K562 (cell line): ENCODE data around the gene MKNK2. TPM values are rescaled to one million over a fixed set of nuclear protein-coding genes. Genes with fewer than 3 reads are reported as not detected.

ENCODE experiments used
- ARID2 ChIP-seq: fragments of 450-650 bp; IDR thresholded peaks from 2 replicates; pipeline ENCODE4 v1.6.1; 2017; ENCODE audit warnings: antibody characterized with exemption, mild to moderate bottlenecking
- CBFA2T3 ChIP-seq: fragments of 450-650 bp; IDR thresholded peaks from 2 replicates; pipeline ENCODE4 v1.6.1; 2017
- FOXA1 ChIP-seq: fragments of 450-650 bp; IDR thresholded peaks from 2 replicates; pipeline ENCODE4 v1.6.1; 2016; ENCODE audit warnings: mild to moderate bottlenecking, borderline replicate concordance
- FUS ChIP-seq: fragments of 200-400 bp; formaldehyde crosslinking; optimal IDR thresholded peaks from 2 replicates; pipeline ENCODE3; 2017; ENCODE audit warnings: low read depth, low read length
- KLF10 ChIP-seq: fragments of 250-450 bp; sonication (Bioruptor Pico); IDR thresholded peaks from 2 replicates; pipeline ENCODE4 v1.6.1; 2021; ENCODE audit warnings: matching md5 sums
- MED1 ChIP-seq: sonication (generic); formaldehyde crosslinking; IDR thresholded peaks from 2 replicates; pipeline ENCODE4 v1.8.1; 2023; ENCODE audit warnings: missing genetic modification reagents, borderline replicate concordance
- NCOA1 ChIP-seq: fragments of 450-650 bp; IDR thresholded peaks from 2 replicates; pipeline ENCODE4 v1.6.1; 2016; ENCODE audit warnings: low read depth
- NEUROD1 ChIP-seq: fragments of 150-350 bp; IDR thresholded peaks from 2 replicates; pipeline ENCODE4 v1.6.1; 2014; ENCODE audit warnings: borderline replicate concordance, low read length, low read depth; ENCODE audit not compliant: partially characterized antibody
- POLR2AphosphoS5 ChIP-seq: IDR thresholded peaks from 2 replicates; pipeline ENCODE4 v1.6.1; 2011; ENCODE audit warnings: mild to moderate bottlenecking, low read depth, low read length, moderate library complexity; ENCODE audit not compliant: control insufficient read depth, insufficient read depth
- POLR2B ChIP-seq: fragments of 450-650 bp; IDR thresholded peaks from 2 replicates; pipeline ENCODE4 v1.6.1; 2018; ENCODE audit warnings: low read depth; ENCODE audit not compliant: partially characterized antibody
- POLR3A ChIP-seq: IDR thresholded peaks from 2 replicates; pipeline ENCODE4 v1.6.1; 2011; ENCODE audit warnings: borderline replicate concordance, mild to moderate bottlenecking, moderate library complexity; ENCODE audit not compliant: insufficient read length, insufficient read depth; ENCODE audit errors: extremely low read depth
- RB1 ChIP-seq: fragments of 450-650 bp; IDR thresholded peaks from 2 replicates; pipeline ENCODE4 v1.6.1; 2017; ENCODE audit warnings: low read depth, mild to moderate bottlenecking
- RBM39 ChIP-seq: fragments of 200-400 bp; formaldehyde crosslinking; optimal IDR thresholded peaks from 2 replicates; pipeline ENCODE3; 2018; ENCODE audit warnings: low read depth, low read length
- SRSF1 ChIP-seq: fragments of 200-400 bp; formaldehyde crosslinking; IDR thresholded peaks from 2 replicates; pipeline ENCODE4 v1.6.1; 2017; ENCODE audit warnings: mild to moderate bottlenecking, low read depth, low read length, moderate library complexity
- TAF1 ChIP-seq: IDR thresholded peaks from 2 replicates; pipeline ENCODE4 v1.6.1; 2011; ENCODE audit warnings: mild to moderate bottlenecking, low read length, moderate library complexity; ENCODE audit not compliant: insufficient read depth, control insufficient read depth, severe bottlenecking; ENCODE audit errors: extremely low read depth
- TRIM24 ChIP-seq, 2 experiments: fragments of 450-650 bp; IDR thresholded peaks; 2 replicates each; pipeline ENCODE4 v1.6.1; 2016
- ZNF197 ChIP-seq: fragments of 200-800 bp; sonication (Bioruptor generic); IDR thresholded peaks from 2 replicates; pipeline ENCODE4 v1.6.1; 2016; ENCODE audit warnings: low read depth, missing genetic modification characterization, missing compliant biosample characterization
- polyA plus RNA-seq, 8 experiments: library from polyadenylated mRNA; depleted of rRNA in 4 of 8; stranded (reverse) in 5 of 8; unstranded in 3 of 8; fragments of >200 nt; fragmentation: Nextera tagmentation in 2 of 8; fragmentation: Illumina TruSeq in 1 of 8; extraction: Ambion mirVana in 2 of 8; extraction: Trizol in 1 of 8; gene quantifications; 2 replicates each; pipeline versions ENCODE4 v1.2.1 to v1.2.3, GENCODE V29; 2011 to 2014; ENCODE audit warnings: inconsistent platforms in 1 of 8, missing spikeins in 1 of 8
- total RNA-seq, 7 experiments: library from RNA; depleted of rRNA in 6 of 7; stranded (reverse); fragments of >200 nt in 6 of 7; fragmentation: Illumina TruSeq in 2 of 7; extraction: Trizol in 2 of 7; gene quantifications; 2 replicates each; pipeline versions ENCODE4 v1.2.1 to v1.2.3, GENCODE V29; 2011 to 2021; ENCODE audit warnings: low replicate concordance in 1 of 7
- TF ChIP-seq, protein P1 (sequence below), 2 experiments: fragments of 450-650 bp in 1 of 2; sonication (generic) in 1 of 2; formaldehyde crosslinking in 1 of 2; IDR thresholded peaks in 1 of 2; conservative IDR thresholded peaks in 1 of 2; 2 replicates each; pipeline versions ENCODE4 v1.6.1 to v1.8.1; 2016 to 2023; ENCODE audit warnings: mild to moderate bottlenecking in 2 of 2, moderate library complexity in 2 of 2, inconsistent platforms in 1 of 2, missing genetic modification reagents in 1 of 2
- TF ChIP-seq, protein P2 (sequence below): fragments of 200-800 bp; sonication (Bioruptor generic); IDR thresholded peaks from 2 replicates; pipeline ENCODE4 v1.6.1; 2017; ENCODE audit warnings: missing genetic modification characterization, missing compliant biosample characterization
- TF ChIP-seq, protein P3 (sequence below): sonication (generic); formaldehyde crosslinking; IDR thresholded peaks from 2 replicates; pipeline ENCODE4 v1.9.0; 2022; ENCODE audit warnings: mild to moderate bottlenecking, missing genetic modification reagents
- TF ChIP-seq, protein P4 (sequence below), 2 experiments: fragments of 150-350 bp in 1 of 2; IDR thresholded peaks; 2 replicates each; pipeline ENCODE4 v1.6.1; 2012 to 2016; ENCODE audit warnings: low read depth in 2 of 2, low read length in 2 of 2, mild to moderate bottlenecking in 1 of 2, moderate library complexity in 1 of 2

MKNK2 gene
- total and polyA plus RNA-seq, 9 of the 15 experiments (the other 6 are each of a cell fraction or from before 2014, with no cell fraction given), result 5.1 to 191 (median 51.9) TPM

DNA sequence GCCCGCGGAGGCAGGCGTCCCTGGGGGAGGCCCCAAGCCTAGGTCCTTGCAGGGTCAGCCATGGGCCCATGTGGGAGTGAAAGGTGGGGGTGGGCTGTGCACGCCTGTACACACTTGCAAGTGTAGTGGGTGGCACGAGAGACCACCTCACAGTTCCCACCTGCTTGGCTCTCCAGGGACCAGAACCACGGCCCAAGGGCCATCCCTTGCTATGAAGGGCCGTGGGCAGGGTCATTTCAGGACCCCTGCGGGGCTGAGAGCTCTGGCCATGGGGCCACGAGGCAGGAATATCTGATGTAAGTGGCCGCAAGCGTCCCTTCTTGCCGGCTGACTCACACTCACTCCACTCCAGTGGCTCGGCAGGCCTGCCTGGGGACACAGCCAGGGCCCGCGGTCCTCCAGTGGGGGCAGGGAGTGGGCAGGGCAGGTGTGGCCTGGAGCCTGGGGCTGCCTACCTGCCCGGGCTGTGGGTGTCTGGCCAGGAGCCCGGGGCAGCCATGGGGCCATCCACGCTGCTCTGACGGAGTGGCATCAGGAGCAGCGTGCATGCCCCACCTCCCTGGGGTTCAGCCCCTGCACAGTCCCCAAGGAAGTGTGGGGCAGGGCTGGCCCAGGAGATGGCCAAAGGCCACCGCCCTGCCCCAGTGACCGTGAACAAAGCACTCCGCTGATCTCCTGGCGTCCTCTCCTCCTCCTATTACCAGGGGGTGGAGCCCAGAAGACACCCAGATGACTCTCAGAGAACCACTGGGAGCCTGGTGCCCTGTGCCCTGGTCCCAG, 8.6 kb upstream of the MKNK2 start (continued):
- TF ChIP-seq, protein P1, sequence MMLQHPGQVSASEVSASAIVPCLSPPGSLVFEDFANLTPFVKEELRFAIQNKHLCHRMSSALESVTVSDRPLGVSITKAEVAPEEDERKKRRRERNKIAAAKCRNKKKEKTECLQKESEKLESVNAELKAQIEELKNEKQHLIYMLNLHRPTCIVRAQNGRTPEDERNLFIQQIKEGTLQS (IDR thresholded peaks at IDR 0.05), result peak; percentile 98
- TF ChIP-seq, protein P1 (CRISPR knock-in tag; conservative IDR thresholded peaks at IDR 0.05), result peak; percentile 55
- TF ChIP-seq, protein P2, sequence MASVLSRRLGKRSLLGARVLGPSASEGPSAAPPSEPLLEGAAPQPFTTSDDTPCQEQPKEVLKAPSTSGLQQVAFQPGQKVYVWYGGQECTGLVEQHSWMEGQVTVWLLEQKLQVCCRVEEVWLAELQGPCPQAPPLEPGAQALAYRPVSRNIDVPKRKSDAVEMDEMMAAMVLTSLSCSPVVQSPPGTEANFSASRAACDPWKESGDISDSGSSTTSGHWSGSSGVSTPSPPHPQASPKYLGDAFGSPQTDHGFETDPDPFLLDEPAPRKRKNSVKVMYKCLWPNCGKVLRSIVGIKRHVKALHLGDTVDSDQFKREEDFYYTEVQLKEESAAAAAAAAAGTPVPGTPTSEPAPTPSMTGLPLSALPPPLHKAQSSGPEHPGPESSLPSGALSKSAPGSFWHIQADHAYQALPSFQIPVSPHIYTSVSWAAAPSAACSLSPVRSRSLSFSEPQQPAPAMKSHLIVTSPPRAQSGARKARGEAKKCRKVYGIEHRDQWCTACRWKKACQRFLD, result peak; percentile 97; the same call in 1 of the 2 replicates
- TF ChIP-seq ARID2, result no peak
- TF ChIP-seq KLF10 (CRISPR knock-in tag), result no peak
- TF ChIP-seq MED1 (CRISPR knock-in tag), result peak; percentile 96
- peak; percentile 91 for TF ChIP-seq NEUROD1
- TF ChIP-seq RBM39, result no peak
- TF ChIP-seq POLR3A, result no peak
- TF ChIP-seq, protein P3, sequence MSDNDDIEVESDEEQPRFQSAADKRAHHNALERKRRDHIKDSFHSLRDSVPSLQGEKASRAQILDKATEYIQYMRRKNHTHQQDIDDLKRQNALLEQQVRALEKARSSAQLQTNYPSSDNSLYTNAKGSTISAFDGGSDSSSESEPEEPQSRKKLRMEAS (CRISPR knock-in tag), result peak; percentile 95
- TF ChIP-seq FOXA1, result no peak
- TF ChIP-seq CBFA2T3, result 0 out of 2 replicates have a peak, but pooled peaks have one; percentile 30
- peak; percentile 78 for TF ChIP-seq NCOA1
- peak; percentile 80 to 81; a peak in 2 of 4 replicates for TF ChIP-seq TRIM24 (IDR thresholded peaks at IDR 0.05)
- TF ChIP-seq POLR2AphosphoS5, result peak; percentile 50
- TF ChIP-seq ZNF197 (CRISPR knock-in tag), result peak; percentile 94; the same call in 1 of the 2 replicates
- TF ChIP-seq POLR2B, result peak; percentile 74
- no peak for TF ChIP-seq SRSF1
- TF ChIP-seq, protein P4, sequence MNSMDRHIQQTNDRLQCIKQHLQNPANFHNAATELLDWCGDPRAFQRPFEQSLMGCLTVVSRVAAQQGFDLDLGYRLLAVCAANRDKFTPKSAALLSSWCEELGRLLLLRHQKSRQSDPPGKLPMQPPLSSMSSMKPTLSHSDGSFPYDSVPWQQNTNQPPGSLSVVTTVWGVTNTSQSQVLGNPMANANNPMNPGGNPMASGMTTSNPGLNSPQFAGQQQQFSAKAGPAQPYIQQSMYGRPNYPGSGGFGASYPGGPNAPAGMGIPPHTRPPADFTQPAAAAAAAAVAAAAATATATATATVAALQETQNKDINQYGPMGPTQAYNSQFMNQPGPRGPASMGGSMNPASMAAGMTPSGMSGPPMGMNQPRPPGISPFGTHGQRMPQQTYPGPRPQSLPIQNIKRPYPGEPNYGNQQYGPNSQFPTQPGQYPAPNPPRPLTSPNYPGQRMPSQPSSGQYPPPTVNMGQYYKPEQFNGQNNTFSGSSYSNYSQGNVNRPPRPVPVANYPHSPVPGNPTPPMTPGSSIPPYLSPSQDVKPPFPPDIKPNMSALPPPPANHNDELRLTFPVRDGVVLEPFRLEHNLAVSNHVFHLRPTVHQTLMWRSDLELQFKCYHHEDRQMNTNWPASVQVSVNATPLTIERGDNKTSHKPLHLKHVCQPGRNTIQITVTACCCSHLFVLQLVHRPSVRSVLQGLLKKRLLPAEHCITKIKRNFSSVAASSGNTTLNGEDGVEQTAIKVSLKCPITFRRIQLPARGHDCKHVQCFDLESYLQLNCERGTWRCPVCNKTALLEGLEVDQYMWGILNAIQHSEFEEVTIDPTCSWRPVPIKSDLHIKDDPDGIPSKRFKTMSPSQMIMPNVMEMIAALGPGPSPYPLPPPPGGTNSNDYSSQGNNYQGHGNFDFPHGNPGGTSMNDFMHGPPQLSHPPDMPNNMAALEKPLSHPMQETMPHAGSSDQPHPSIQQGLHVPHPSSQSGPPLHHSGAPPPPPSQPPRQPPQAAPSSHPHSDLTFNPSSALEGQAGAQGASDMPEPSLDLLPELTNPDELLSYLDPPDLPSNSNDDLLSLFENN (IDR thresholded peaks at IDR 0.05; ENCODE audit: low read depth in 2 of 2, low read length in 2 of 2), result no peak
- no peak for TF ChIP-seq FUS
- peak; percentile 59 for TF ChIP-seq RB1
- TF ChIP-seq TAF1, result peak; percentile 72
